ENCODE data around the gene HTRA3. TPM values are rescaled to one million over a fixed set of nuclear protein-coding genes. Genes with fewer than 3 reads are reported as not detected.

HTRA3 gene
- total and polyA plus RNA-seq, 2 of the 4 experiments (the other 2 are of a cell fraction): 1.3 to 9.5 TPM

- intact Hi-C loops (cut with micrococcal nuclease) (no loop called here), dilution Hi-C loops (cut with HindIII; ENCODE audit: low sequenced_read_pairs, unreplicated experiment) (no loop called here), in situ Hi-C loops (cut with MboI; ENCODE audit: low sequenced_read_pairs) (no loop called here)
- H4K91ac ChIP-seq (ENCODE audit: insufficient read depth, low read depth, low read length): no peak overlapping the region; the same call in 1 of the 2 replicates
- no peak overlapping the region for H3K4me3 ChIP-seq (ENCODE audit: insufficient read depth, low read depth, low read length)
- H3K4me1 ChIP-seq (ENCODE audit: control insufficient read depth, insufficient read depth, low read length): peaks cover 14% of the 10 kb centered on the region
- H3K23ac ChIP-seq (ENCODE audit: low read depth, low read length): peak overlapping the region; percentile 3; the same call in 1 of the 2 replicates
- TF ChIP-seq MXI1 (IDR thresholded peaks at IDR 0.05; ENCODE audit: borderline replicate concordance, low read depth, low read length) (no peak), POLR2A (IDR thresholded peaks at IDR 0.05; ENCODE audit: low read depth, low read length) (no peak), FOS (IDR thresholded peaks at IDR 0.05; ENCODE audit: low read depth, low read length) (no peak)
- H2AK9ac ChIP-seq (replicated peaks; ENCODE audit: low read depth, low read length, poor library complexity): peak overlapping the region; percentile 42
- no peak overlapping the region; the same call in 1 of the 2 replicates for H2AK5ac ChIP-seq (ENCODE audit: low read depth, low read length)
- no peak overlapping the region for H3K14ac ChIP-seq (replicated peaks; ENCODE audit: low read depth, low read length)
- no peak for DNase-seq
- no peak overlapping the region for H3K56ac ChIP-seq (ENCODE audit: extremely low read depth, insufficient read depth, low read length)
- no peak overlapping the region for H2BK5ac ChIP-seq (ENCODE audit: low read depth, low read length, poor library complexity, severe bottlenecking)
- H2BK120ac ChIP-seq (ENCODE audit: low read depth, low read length): no peak overlapping the region
- BruUV-seq (replicated peaks): no TSS peak
- no peak overlapping the region for H3K4ac ChIP-seq (ENCODE audit: low read depth, low read length)
- peak overlapping the region in 1 of 2 experiments; percentile 13; a peak in 1 of 4 replicates for H4K8ac ChIP-seq (ENCODE audit: low read depth in 2 of 2, low read length in 2 of 2)
- H3K36me3 ChIP-seq (ENCODE audit: control insufficient read depth, insufficient read depth, low read length): no peaks in the 10 kb centered on the region
- peaks cover 0 to 17% of the 10 kb centered on the region in 2 experiments; a peak in 2 of 4 replicates for H3K79me1 ChIP-seq (ENCODE audit: low read depth in 1 of 2, low read length in 2 of 2)
- H2BK15ac ChIP-seq (ENCODE audit: low read depth, low read length): no peak overlapping the region
- H4K5ac ChIP-seq (ENCODE audit: low read depth, low read length): no peak overlapping the region
- H3K9me3 ChIP-seq (ENCODE audit: control insufficient read depth, insufficient read depth, low read length): no peaks in the 10 kb centered on the region
- peaks cover 9% of the 10 kb centered on the region for H3K27me3 ChIP-seq (ENCODE audit: control insufficient read depth, insufficient read depth, low read length)
- peaks cover 6% of the 10 kb centered on the region; the same call in 1 of the 2 replicates for H3K9me1 ChIP-seq (ENCODE audit: insufficient read depth, low read length)
- WGBS, 2 experiments (ENCODE audit: extremely low coverage in 2 of 2, insufficient read length in 1 of 2): 64% methylated on average over 4 of the region's 11 CpGs; no CpG with 5 or more reads in 1 of the 2 experiments
- ChIA-PET CTCF (no interaction called here), POLR2A (ENCODE audit: unreplicated experiment) (no interaction called here)
- H3K27ac ChIP-seq (ENCODE audit: insufficient read depth, low read length): no peak overlapping the region
- peaks cover 7% of the 10 kb centered on the region for H4K20me1 ChIP-seq (ENCODE audit: insufficient read depth, low read length)
- H3K9ac ChIP-seq (ENCODE audit: low read depth, low read length): no peak overlapping the region
- H3K4me2 ChIP-seq (ENCODE audit: low read depth, low read length): peak overlapping the region; percentile 17; the same call in 1 of the 2 replicates
- no peak for ATAC-seq (ENCODE audit: low read depth)
- no peak overlapping the region for H3K18ac ChIP-seq (ENCODE audit: low read depth, low read length)
- H2BK20ac ChIP-seq (ENCODE audit: low read depth, low read length): no peak overlapping the region
- no peak overlapping the region for H2AFZ ChIP-seq (replicated peaks; ENCODE audit: low read length, poor library complexity)
Measured at GRCh38 chr4:8270418-8270771, 841 bp downstream of the HTRA3 start.

Measured in IMR-90 (cell line).